ENCODE data around the gene NKIRAS1. TPM values are rescaled to one million over a fixed set of nuclear protein-coding genes. Genes with fewer than 3 reads are reported as not detected.

Gene NKIRAS1
- total RNA-seq, 1 experiment from 2014 or later, result 12.0 TPM

- TF ChIP-seq CTCF (IDR thresholded peaks at IDR 0.05 in 2 of 3, conservative IDR thresholded peaks at IDR 0.05 in 1 of 3; ENCODE audit: borderline replicate concordance in 1 of 3, insufficient read depth in 1 of 3, low read depth in 2 of 3, low read length in 2 of 3), result no peak
Measured at GRCh38 chr3:23900744-23901143, 16.0 kb downstream of the NKIRAS1 start (continued).

GRCh38 chr3:23895181-23895580, 21.6 kb downstream of the NKIRAS1 start:
- Histone ChIP-seq H4K20me1 (ENCODE audit: insufficient read depth) (no peaks in the 10 kb centered on the region), H3K9me3 (ENCODE audit: control insufficient read depth in 1 of 2, insufficient read depth in 1 of 2, low read depth in 1 of 2, low read length in 2 of 2) (no peaks in the 10 kb centered on the region), H3K27ac (ENCODE audit: low read depth, low read length) (no peak overlapping the region), H3K9me2 (ENCODE audit: insufficient read depth) (no peaks in the 10 kb centered on the region), H3K4me2 (ENCODE audit: low read length) (no peak overlapping the region), H3K9ac (ENCODE audit: low read length) (no peak overlapping the region), H3K4me3 (replicated peaks in 1 of 2; ENCODE audit: low read depth in 1 of 2, low read length in 2 of 2) (no peak overlapping the region), H3K27me3 (ENCODE audit: insufficient read depth, low read length) (no peaks in the 10 kb centered on the region), H3K36me3 (ENCODE audit: control insufficient read depth in 1 of 2, insufficient read depth in 2 of 2, low read length in 2 of 2) (peaks cover 27 to 31% of the 10 kb centered on the region in 2 experiments; a peak in 3 of 4 replicates), H3K79me2 (ENCODE audit: insufficient read depth, low read length) (peaks cover 16% of the 10 kb centered on the region), H3K4me1 (ENCODE audit: control insufficient read depth in 1 of 2, insufficient read depth in 2 of 2, low read length in 2 of 2) (no peaks in the 10 kb centered on the region), H2AFZ (ENCODE audit: low read depth, low read length, poor library complexity, severe bottlenecking) (no peak overlapping the region)
- intact Hi-C loops (cut with micrococcal nuclease), result no loop called here
- ChIA-PET POLR2A (interaction anchor here (1.4 kb wide), 1 partner anchor 22 kb away, joined by 4 read pairs; the partner anchor contains the start of genes NKIRAS1 and RPL15), CTCF (no interaction called here), RAD21 (ENCODE audit: low non-redundant PET in 1 of 2, low total read pairs in 2 of 2, uncharacterized antibody in 2 of 2, unreplicated experiment in 2 of 2) (no interaction called here)
- no peak for DNase-seq (ENCODE audit: low read depth, low spot score)
- TF ChIP-seq CBX3 (IDR thresholded peaks at IDR 0.05; ENCODE audit: low read depth) (no peak), MAX (IDR thresholded peaks at IDR 0.05) (no peak), FOSL1 (IDR thresholded peaks at IDR 0.05; ENCODE audit: low read depth) (no peak), EZH2 (IDR thresholded peaks at IDR 0.05) (no peak), ZNF274 (IDR thresholded peaks at IDR 0.05; ENCODE audit: low read depth, low read length) (no peak), RAD21 (IDR thresholded peaks at IDR 0.05; ENCODE audit: low read depth) (no peak), TCF7L2 (IDR thresholded peaks at IDR 0.05; ENCODE audit: borderline replicate concordance, extremely low read depth, insufficient read depth, insufficient read length) (no peak), YY1 (IDR thresholded peaks at IDR 0.05; ENCODE audit: extremely low read depth, insufficient replicate concordance, low read depth, low read length) (no peak), POLR2AphosphoS5 (IDR thresholded peaks at IDR 0.05; ENCODE audit: low read depth, low read length) (no peak)
- BruUV-seq (replicated peaks), result no TSS peak
- no peak for ATAC-seq

All from HCT116 (cell line).